Left hindlimb (tissue), 1 donor: ENCODE data around the gene SDHAF2.
A peak's percentile ranks its signal among the peaks of the same experiment; 100 is the strongest.
"Not testable (repeated sequence)": the region's sequence is repeated elsewhere in the genome, so short reads cannot be mapped to it uniquely, and the experiment has no call there.

ENCODE experiments used
- DNase-seq: peaks from one replicate; pipeline ENCODE4 v3.0.0-alpha.2; 2018

SDHAF2 gene

DNA sequence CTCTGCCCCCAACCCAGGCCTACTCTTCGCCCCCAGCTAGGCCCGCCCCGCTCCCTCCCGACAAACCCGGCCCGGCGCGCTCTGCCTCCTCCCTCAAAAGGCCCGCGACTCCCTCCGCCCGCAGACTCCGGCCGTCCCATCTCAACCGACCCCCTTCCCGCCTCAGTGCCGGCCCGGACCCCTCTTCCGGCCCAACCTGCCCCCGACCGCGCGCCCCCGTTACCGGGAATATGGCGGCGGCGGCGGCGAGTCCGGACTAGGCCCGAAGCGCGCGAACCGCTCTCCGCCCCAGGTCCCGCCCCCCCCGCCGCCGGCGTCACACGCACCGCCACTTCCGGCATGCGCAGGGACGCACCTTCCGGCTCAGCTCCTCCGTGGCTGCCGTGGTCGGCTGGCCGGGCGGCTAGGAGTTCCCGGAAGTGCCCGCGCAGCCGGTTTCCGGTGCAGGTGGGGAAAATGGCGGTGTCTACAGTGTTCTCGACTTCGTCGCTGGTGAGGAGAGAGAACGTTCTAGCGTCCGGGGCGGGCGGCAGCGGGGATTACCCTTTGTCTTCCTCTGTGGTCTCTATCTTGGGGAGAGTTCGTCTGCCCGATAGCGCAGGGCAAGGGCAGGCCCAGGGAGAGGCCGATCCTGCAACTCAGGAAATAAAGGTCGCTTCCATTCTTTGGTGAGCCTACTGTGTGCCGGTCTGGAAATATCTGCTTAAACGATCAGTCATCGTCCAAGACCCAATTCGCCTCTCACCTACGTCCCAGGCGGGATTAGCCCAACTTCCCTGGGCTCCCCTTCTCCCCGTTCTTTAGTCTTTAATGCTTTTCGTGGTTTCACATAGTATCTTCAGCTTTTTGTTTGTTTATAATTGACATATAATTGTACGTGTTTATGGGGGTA is at the start of gene SDHAF2, which contains the start of gene CPSF7:
Gene SDHAF2, plus strand, starts transcription at position 434 of the 892 bp plus-strand sequence. Its CDS starts 23 bp downstream, at position 457.
Gene CPSF7, minus strand, starts transcription at position 285 of the 892 bp plus-strand sequence. CDS start 740 bp downstream, outside the sequence.
- DNase-seq: peak; percentile 98

GRCh38 chr11:61380884-61381283 is 49.0 kb upstream of the SDHAF2 start:
- DNase-seq: no peak

DNA sequence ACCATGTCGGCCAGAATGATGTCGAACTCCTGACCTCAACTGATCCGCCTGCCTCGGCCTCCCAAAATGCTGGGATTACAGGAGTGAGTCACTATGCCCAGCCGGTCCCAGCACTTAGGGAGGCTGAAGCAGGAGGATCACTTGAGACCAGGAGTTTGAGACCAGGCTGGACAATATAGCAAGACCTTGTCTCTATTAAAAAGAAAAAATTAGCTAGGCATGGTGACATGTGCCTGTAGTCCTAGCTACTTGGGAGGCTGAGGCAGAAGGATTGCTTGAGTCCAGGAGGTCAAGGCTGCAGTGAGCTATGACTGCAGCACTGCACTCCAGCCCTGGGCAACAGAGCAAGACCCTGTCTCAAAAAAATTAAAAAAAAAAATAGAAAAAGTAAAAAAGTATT is 46.1 kb upstream of the SDHAF2 start:
- DNase-seq: not testable (repeated sequence)

DNA sequence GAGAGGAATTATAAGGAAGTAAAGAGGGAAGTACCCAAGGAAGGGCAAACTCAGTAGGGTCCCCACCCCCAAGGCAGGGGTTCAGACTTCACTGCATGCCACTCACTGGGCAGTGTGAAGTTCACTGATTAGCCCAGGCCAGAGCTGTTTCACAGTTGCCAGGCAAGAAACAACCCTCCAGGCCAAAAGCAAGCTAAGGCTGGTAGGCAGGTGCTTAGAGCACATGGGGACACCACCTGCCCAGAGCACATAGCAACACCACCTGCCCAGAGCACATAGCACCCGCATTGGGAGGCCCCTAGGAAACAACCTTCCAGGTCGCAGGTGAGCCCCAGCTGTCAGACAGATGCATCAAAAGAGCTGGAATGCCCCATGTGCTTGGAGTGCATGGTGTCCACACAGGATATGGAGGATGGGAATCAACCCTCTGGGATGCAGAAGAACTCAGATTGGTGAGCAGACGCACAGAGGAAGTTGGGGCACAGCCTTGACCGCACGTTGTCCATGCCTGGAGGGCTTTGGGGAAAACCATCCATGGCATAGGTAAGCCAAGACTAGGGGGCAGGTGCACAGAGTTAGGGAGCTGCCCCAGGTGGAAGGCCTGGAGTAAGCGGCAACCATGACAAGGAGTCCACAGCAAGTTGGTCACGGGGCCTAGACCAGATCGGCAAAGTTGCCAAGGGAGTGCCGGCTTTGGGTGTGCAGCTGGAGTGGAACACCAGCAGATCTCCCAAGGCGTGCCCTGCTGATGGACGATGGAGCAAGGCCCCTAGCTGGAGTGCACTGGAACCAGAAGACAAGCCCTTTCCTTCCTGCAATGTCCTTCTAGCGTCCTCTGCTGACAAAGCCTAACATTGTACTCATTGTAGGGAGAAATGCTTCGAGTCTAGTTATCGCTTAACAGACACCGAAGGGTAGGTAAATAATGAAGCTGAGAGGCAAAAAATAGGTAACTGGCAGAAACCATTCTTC is 45.4 kb upstream of the SDHAF2 start:
- no peak for DNase-seq

DNA sequence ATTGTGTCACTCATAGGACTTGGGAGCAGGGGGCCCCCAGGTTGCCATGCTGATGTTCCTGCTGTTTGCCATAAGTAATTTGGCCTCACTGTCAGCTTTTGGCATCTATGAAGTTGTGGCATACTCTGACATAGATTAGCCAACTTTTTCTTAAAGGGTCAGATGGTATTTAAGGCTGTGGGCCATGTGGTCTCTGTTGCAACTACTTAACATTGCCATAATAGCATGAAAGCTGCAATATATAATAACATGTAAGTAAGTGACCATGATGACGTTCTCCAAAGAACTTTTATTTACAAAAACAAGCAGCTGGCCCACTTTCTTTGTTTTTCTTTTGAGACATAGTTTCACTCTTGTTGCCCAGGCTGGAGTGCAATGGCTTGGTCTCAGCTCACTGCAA is 39.8 kb upstream of the SDHAF2 start:
- no peak for DNase-seq

DNA sequence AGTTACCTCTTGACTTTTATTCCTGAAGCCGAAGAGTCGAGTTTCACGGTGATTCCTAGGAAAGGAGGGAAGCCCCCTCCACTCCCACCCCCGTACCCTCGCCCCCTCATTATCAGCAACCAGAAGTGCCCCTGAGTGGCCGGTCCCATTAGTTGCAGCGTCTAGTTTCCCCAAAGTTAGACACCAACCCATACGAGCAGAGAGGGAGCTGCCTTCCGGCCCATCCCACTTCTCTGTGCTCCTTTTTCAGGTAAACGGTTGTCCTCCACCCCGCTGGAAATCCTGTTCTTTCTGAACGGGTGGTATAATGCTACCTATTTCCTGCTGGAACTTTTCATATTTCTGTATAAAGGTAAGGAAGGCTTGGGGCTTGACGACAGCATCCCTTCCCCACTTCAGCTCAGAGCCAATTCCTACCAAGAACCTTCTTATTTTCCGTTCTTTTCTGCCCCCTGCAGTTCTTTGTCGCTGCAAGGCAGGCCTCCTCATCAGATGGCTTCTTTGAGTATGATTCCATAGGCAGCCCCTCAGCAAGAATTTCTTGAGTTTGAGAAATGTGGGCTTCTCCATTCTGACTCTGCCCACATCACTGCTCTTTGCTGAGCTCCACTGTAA is 36.8 kb upstream of the SDHAF2 start:
- DNase-seq: peak; percentile 34

- no peak for DNase-seq
These were observed 28.8 kb upstream of the SDHAF2 start for GRCh38 chr11:61401173-61401572.

DNA sequence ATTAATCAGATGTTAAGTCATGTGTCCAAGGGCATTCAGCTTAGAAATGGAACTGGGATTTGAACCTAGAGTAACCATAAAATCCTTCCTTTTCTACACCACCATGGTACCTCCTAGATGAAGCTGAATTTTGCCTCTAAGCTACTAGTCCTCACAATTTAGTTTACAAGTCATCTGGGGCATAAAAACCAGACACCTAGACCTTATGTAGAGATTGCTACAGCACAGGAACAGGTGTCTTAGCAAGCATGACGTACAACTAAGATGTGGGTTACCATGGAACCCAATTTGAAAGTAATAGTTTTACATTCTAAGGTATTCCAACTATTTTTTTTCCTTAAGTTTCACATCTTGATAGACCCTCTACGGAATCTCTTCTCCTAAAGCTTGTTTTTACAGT is 28.4 kb upstream of the SDHAF2 start:
- no peak for DNase-seq

- DNase-seq: no peak
These were observed 26.3 kb upstream of the SDHAF2 start for GRCh38 chr11:61403658-61404057.

DNA sequence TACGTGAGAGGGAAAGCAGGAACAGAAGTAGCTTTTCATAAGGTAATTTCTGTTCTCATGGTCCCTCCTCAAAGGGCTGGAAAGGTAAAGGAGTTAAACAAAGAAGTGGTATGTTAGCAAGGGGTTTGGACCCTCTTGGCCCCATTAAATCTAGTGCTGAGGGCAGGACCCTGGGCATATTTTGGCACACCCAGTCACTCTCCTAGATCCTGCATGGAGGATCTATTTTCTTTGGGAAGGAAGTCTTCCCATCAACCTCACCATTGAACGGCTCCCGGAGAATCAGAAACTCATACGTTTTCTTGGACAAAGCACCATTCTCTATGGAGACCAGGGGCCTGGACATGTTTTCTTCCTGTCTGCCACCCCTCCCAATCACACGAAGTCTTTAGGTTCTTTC is 25.8 kb upstream of the SDHAF2 start:
- no peak for DNase-seq

- no peak for DNase-seq
These were observed 25.3 kb upstream of the SDHAF2 start for GRCh38 chr11:61404641-61405040.

DNA sequence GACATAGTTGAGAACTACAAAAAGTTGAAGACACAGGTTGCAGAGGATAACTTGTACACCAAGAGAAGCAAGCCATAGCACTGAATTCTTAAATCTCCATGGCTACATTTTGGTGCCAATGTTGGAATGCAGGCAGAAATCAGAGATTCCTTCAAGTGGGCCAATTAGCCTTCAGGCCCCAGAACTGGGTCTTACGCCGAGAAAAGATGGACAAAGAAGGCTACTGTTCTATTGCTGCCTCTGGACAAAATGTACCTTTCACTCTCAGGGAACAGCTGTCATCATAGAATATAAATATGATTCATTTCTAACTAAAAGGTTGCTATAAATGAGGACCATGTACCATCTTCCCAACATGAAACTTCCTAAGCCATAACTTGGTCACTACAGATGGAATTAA is 23.9 kb upstream of the SDHAF2 start:
- DNase-seq: no peak

- no peak for DNase-seq
These were observed 22.8 kb upstream of the SDHAF2 start for GRCh38 chr11:61406991-61407728.

- DNase-seq: no peak
These were observed 18.3 kb upstream of the SDHAF2 start for GRCh38 chr11:61411589-61411988.

DNA sequence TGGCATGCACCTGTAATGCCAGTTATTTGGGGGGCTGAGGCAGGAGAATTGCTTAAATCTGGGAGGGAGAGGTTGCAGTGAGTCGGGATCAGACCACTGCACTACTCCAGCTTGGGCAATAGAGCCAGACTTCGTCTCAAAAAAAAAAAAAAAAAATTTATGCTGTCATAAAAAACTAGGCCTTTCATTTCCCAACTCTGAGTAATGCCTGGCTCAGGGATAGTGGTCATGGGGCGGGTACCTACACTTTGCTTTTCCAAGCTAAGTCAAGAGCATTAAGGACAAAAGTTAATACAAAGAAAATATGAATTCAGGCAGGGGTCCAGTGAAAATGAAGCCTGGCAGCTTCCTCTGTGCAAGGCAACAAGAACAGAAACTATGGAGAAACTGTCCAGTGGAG is 16.4 kb upstream of the SDHAF2 start:
- DNase-seq: no peak

DNA sequence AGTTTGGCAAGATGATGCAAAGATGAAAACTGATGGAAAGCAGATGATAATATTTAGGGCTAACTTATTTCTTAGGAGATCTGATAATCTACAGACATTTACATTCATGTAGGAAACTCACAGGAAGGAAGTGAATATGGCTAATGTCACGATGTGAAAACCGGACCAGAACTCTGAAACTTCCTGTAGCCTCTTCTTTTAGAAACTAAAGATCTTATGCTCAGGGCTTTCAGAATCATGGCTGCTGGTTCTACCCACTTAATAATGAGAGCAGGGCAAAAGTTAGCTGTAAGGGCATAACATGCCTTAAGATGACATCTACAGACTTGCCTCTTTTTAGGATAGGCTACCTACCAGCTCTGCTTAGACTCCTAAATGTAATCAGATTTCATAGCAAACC is 15.4 kb upstream of the SDHAF2 start:
- DNase-seq: no peak

DNA sequence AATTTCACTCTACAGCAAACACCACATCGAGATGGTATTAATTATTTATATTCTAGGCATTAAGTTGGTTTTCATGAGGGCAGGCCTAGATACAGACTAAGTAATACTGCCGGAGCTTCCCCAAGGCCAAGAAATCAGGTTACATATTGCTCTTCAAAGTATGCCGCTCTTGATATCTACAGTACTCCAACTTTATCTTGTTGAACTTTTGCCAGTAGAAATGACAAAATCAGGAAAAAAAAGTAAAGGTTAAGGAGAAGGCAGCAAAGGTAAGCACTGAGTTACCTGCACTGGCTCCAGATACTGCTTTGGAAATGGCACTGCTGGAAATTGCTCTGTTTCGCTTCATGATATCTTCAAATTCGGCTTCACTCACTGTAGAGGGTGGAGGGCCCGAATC is 14.5 kb upstream of the SDHAF2 start:
- no peak for DNase-seq

GRCh38 chr11:61416941-61417340 is 13.0 kb upstream of the SDHAF2 start:
- DNase-seq: no peak

- no peak for DNase-seq
These were observed 12.3 kb upstream of the SDHAF2 start for GRCh38 chr11:61417670-61418069.

DNA sequence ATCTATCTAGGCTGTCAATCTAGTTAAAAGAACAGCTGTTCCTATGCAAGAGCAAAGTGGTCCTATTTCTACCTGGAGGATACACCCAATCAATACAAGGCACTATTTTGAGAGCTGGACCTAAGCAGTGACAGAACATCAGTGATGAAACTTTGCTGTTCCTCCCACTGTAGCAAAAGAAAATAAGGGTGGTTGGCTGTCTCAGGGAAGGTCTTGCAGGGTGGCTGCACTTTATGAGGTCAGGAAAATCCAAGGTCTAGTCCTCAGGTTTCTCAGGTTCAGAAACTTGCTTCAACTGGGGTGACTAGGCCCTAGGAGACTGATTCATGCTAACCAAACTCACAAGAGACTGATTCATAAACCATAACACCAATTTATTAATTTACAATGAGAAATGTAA is 11.8 kb upstream of the SDHAF2 start:
- DNase-seq: no peak

DNA sequence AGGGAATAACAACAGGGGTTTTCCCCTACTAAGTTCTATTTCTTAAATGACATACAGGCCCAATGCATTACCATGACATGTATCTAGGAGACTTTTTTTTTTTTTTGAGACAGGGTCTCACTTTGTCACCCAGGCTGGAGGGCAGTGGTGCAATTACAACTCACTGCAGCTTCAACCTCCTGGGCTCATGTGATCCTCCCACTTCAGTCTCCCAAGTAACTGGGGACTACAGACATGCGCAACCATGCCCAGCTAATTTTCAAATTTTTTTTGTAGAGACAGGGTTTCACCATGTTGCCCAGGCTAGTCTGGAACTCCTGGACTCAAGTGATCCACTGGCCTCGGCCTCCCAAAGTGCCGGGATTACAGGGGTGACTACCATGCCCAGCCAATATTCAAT is 7.7 kb upstream of the SDHAF2 start:
- DNase-seq: no peak
